AG04450 (cell line): ENCODE measurements around the gene ITPR3. TPM values are rescaled to one million over a fixed set of nuclear protein-coding genes. Genes with fewer than 3 reads are reported as not detected.
A peak's percentile ranks its signal among the peaks of the same experiment; 100 is the strongest.

Source experiments
- CTCF ChIA-PET: fragments of 300-600, 350-600 bp; formaldehyde crosslinking; extraction: SDS; loops from one replicate; lab custom pipeline; 2022; ENCODE audit warnings: antibody characterized with exemption, inconsistent platforms; lab: Charles Lee
- POLR2A ChIA-PET: fragments of 350-600 bp; formaldehyde crosslinking; extraction: SDS; loops from one replicate; lab custom pipeline; 2021; ENCODE audit warnings: antibody characterized with exemption, inconsistent platforms; lab: Yijun Ruan, JAX
- DNase-seq: peaks from one replicate; pipeline ENCODE4 v3.0.0-alpha.2; 2011; ENCODE audit warnings: low read depth, low spot score
- H3K27ac ChIP-seq: one replicate; pipeline ENCODE4 v1.5.1; 2012; ENCODE audit warnings: low read depth, low read length, control low read depth
- H3K27me3 ChIP-seq: one replicate; pipeline ENCODE4 v1.6.0; 2012; ENCODE audit warnings: low read length; ENCODE audit not compliant: control insufficient read depth, insufficient read depth
- H3K4me3 ChIP-seq: 2 replicates; pipeline ENCODE4 v1.5.1; 2011; ENCODE audit warnings: mild to moderate bottlenecking, low read depth, low read length, control low read depth
- H3K9me3 ChIP-seq: 2 replicates; pipeline ENCODE4 v1.5.1; 2012; ENCODE audit warnings: low read length; ENCODE audit not compliant: control insufficient read depth, insufficient read depth
- polyA plus RNA-seq: library from polyadenylated mRNA; depleted of rRNA; stranded (reverse); fragments of >200 nt; gene quantifications from 2 replicates; pipeline ENCODE4 v1.2.3, GENCODE V29; 2011
- TF ChIP-seq, protein P1 (sequence below): IDR thresholded peaks from 2 replicates; pipeline ENCODE4 v1.5.1; 2011; ENCODE audit warnings: low read depth, low read length, control low read depth, inconsistent platforms

The ITPR3 gene
- polyA plus RNA-seq, 1 experiment: 4.4 TPM

DNA sequence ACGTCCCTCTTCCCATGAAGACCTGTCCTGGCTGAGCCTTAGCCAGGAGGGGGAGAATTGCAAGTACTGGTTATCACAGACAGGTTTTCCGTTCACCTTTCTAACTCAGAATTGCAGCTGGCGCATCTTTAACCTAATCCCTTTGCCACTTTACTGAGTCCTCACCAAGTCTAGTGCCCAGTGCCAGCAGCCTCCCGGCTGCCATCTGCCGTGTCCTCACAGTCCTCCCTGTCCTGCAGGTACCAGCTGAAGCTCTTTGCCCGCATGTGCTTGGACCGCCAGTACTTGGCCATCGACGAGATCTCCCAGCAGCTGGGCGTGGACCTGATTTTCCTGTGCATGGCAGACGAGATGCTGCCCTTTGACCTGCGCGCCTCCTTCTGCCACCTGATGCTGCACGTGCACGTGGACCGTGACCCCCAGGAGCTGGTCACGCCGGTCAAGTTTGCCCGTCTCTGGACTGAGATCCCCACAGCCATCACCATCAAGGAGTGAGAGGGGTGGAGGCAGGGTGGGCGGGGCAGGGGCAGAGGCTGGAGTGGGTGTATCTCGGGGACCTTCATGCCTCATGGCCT is 49.1 kb downstream of the ITPR3 start:
- ChIA-PET POLR2A (no interaction called here), CTCF (interaction anchor here (0.7 to 4.1 kb wide), 2 partner anchors 80 to 493 kb away, joined by 3 to 23 read pairs; no protein-coding TSS in a partner anchor)
- Histone ChIP-seq H3K27me3 (no peaks in the 10 kb centered on the region), H3K27ac (no peak overlapping the region), H3K4me3 (no peak overlapping the region), H3K9me3 (no peaks in the 10 kb centered on the region; the same call in 1 of the 2 replicates)
- TF ChIP-seq, protein P1, sequence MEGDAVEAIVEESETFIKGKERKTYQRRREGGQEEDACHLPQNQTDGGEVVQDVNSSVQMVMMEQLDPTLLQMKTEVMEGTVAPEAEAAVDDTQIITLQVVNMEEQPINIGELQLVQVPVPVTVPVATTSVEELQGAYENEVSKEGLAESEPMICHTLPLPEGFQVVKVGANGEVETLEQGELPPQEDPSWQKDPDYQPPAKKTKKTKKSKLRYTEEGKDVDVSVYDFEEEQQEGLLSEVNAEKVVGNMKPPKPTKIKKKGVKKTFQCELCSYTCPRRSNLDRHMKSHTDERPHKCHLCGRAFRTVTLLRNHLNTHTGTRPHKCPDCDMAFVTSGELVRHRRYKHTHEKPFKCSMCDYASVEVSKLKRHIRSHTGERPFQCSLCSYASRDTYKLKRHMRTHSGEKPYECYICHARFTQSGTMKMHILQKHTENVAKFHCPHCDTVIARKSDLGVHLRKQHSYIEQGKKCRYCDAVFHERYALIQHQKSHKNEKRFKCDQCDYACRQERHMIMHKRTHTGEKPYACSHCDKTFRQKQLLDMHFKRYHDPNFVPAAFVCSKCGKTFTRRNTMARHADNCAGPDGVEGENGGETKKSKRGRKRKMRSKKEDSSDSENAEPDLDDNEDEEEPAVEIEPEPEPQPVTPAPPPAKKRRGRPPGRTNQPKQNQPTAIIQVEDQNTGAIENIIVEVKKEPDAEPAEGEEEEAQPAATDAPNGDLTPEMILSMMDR: no peak
- no peak for DNase-seq

DNA sequence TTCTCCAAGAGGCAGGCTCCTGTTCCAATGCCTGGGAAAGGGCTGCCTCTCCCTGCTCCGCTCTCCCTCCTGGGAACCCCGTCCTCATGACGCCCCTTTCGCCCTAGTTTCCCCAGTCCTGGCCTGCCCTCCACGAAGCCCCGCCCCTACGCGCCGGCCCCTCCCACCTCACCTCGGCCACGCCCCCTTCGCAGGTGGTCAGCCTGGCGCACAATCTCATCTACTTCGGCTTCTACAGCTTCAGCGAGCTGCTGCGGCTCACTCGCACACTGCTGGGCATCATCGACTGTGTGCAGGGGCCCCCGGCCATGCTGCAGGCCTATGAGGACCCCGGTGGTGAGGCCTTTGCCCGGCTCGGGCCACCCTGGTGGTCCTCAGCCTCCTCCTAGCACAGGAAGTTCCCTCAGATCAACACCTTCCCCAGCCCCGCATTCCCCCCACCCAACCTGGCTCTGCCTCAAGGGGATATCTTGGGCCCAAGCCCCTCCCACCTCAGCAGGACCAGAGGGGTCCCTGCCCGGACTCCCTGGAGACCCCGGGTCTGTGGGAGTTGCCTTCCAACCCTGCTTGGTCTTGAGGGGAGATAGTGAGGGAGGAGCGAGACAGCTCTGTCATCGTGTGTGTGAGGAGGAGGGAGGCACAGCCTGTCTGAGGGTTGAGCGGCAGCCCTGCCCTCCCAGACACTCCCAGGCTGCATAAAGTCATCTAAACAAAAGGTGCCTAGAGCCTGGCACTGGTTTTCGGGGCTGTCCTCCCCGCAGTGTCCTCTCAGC is 50.0 kb downstream of the ITPR3 start:
- Histone ChIP-seq H3K27me3 (no peaks in the 10 kb centered on the region), H3K9me3 (no peaks in the 10 kb centered on the region; the same call in 1 of the 2 replicates), H3K27ac (no peak overlapping the region), H3K4me3 (no peak overlapping the region)
- no peak for DNase-seq
- CTCF ChIA-PET: interaction anchor here (1.2 to 4.1 kb wide), 3 partner anchors 38 to 86 kb away, joined by 3 to 23 read pairs (median 5); no protein-coding TSS in a partner anchor
- TF ChIP-seq, protein P1: no peak
- POLR2A ChIA-PET: interaction anchor here (1.4 kb wide), 1 partner anchor 81 kb away, joined by 4 read pairs; no protein-coding TSS in a partner anchor

DNA sequence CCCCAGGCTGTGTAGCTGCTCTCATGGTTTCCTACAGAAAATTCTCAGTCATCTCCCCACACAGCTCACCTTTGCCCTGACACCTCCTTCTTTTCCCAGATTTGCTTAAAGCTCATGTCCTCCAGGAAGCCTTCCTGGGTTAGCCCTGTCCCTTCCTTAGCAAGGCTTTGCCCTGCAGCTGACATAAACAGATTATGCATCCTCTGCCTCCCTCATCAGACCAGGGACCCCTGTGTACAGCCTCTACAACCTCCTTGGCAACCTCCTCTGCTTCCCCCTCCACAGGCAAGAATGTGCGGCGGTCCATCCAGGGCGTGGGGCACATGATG is 50.6 kb downstream of the ITPR3 start:
- Histone ChIP-seq H3K4me3 (no peak overlapping the region), H3K27ac (no peak overlapping the region), H3K27me3 (no peaks in the 10 kb centered on the region), H3K9me3 (no peaks in the 10 kb centered on the region; the same call in 1 of the 2 replicates)
- ChIA-PET CTCF (interaction anchor here (0.6 to 4.1 kb wide), 8 partner anchors 29 to 86 kb away, joined by 3 to 23 read pairs (median 4); no protein-coding TSS in a partner anchor), POLR2A (interaction anchor here (1.4 kb wide), 1 partner anchor 82 kb away, joined by 4 read pairs; no protein-coding TSS in a partner anchor)
- TF ChIP-seq, protein P1: no peak
- no peak for DNase-seq

DNA sequence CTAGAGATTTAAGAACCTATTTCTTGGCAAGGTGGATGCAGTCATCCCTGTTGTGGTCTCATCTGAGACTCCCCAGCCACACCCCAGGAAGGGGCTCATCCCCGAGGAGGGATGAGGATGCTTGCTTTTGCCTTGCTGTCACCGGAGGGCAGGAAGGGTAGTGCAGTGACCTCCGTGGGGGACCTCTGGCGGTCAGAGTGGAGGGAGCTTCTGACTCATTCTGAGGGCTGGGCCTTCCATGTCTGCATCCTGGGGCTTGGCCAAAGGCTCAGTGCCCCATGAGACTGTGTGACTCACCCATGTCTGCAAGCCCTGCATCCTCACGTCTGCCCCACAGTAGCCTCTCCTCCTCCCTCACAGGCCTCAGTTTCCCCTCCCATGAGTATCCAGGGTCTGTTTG is 51.7 kb downstream of the ITPR3 start:
- Histone ChIP-seq H3K27me3 (no peaks in the 10 kb centered on the region), H3K27ac (no peak overlapping the region), H3K4me3 (no peak overlapping the region), H3K9me3 (no peaks in the 10 kb centered on the region)
- peak; percentile 78 for DNase-seq
- TF ChIP-seq, protein P1: peak; percentile 70
- CTCF ChIA-PET: interaction anchor here (0.6 to 4.1 kb wide), 10 partner anchors 14 to 88 kb away, joined by 3 to 23 read pairs (median 3); no protein-coding TSS in a partner anchor
- POLR2A ChIA-PET: interaction anchor here (1.4 kb wide), 1 partner anchor 83 kb away, joined by 4 read pairs; no protein-coding TSS in a partner anchor
